ENCODE data around the gene YLPM1.

YLPM1 gene

GRCh38 chr14:74800780-74801179 is 37.7 kb downstream of the YLPM1 start:
- ChIA-PET POLR2A (no interaction called here), CTCF (interaction anchor here (0.7 to 1.4 kb wide), 3 partner anchors 16 to 188 kb away, joined by 3 to 4 read pairs (median 4); no protein-coding TSS in a partner anchor)
- TF ChIP-seq PKNOX1 (IDR thresholded peaks at IDR 0.05), result no peak
- no peak for TF ChIP-seq L3MBTL2 (conservative IDR thresholded peaks at IDR 0.05)
- TF ChIP-seq ZNF384 (IDR thresholded peaks at IDR 0.05), result no peak
- TF ChIP-seq FOXK2 (IDR thresholded peaks at IDR 0.05), result no peak
- TF ChIP-seq ARNT (IDR thresholded peaks at IDR 0.05), result no peak
- no peak for TF ChIP-seq SP1 (IDR thresholded peaks at IDR 0.05)
- no peak for TF ChIP-seq NFRKB (IDR thresholded peaks at IDR 0.05)
- no peak for TF ChIP-seq TARDBP (IDR thresholded peaks at IDR 0.05)
- DNase-seq (ENCODE audit: extremely low spot score), result no peak

- CTCF ChIA-PET, result no interaction called here
- TF ChIP-seq NFRKB (IDR thresholded peaks at IDR 0.05) (no peak), ELF4 (IDR thresholded peaks at IDR 0.05) (no peak), BHLHE40 (IDR thresholded peaks at IDR 0.05; ENCODE audit: borderline replicate concordance) (no peak), TARDBP (IDR thresholded peaks at IDR 0.05) (no peak), HDGF (IDR thresholded peaks at IDR 0.05; ENCODE audit: borderline replicate concordance) (no peak)
- POLR2A ChIA-PET, result no interaction called here
- no peak for DNase-seq (ENCODE audit: extremely low spot score)
Measured at GRCh38 chr14:74801396-74801795, 38.3 kb downstream of the YLPM1 start.

GRCh38 chr14:74804219-74804825 is 41.2 kb downstream of the YLPM1 start:
- POLR2A ChIA-PET, result interaction anchor here (1.6 kb wide), 1 partner anchor 41 kb away, joined by 4 read pairs; the partner anchor contains the start of gene YLPM1
- TF ChIP-seq FOXM1 (IDR thresholded peaks at IDR 0.05; ENCODE audit: borderline replicate concordance) (no peak), L3MBTL2 (conservative IDR thresholded peaks at IDR 0.05) (no peak), CTBP1 (IDR thresholded peaks at IDR 0.05; ENCODE audit: borderline replicate concordance) (no peak)
- CTCF ChIA-PET, result interaction anchor here (0.9 kb wide), 1 partner anchor 12 kb away, joined by 3 read pairs; no protein-coding TSS in a partner anchor
- no peak for DNase-seq (ENCODE audit: extremely low spot score)

GRCh38 chr14:74807853-74808545 is 44.9 kb downstream of the YLPM1 start:
- POLR2A ChIA-PET, result no interaction called here
- no peak for TF ChIP-seq LEF1 (IDR thresholded peaks at IDR 0.05; ENCODE audit: borderline replicate concordance)
- no peak for TF ChIP-seq TARDBP (IDR thresholded peaks at IDR 0.05)
- TF ChIP-seq BHLHE40 (IDR thresholded peaks at IDR 0.05; ENCODE audit: borderline replicate concordance), result no peak
- TF ChIP-seq SUZ12 (IDR thresholded peaks at IDR 0.05), result no peak
- no peak for TF ChIP-seq FOXM1 (IDR thresholded peaks at IDR 0.05; ENCODE audit: borderline replicate concordance)
- no peak for TF ChIP-seq HDGF (IDR thresholded peaks at IDR 0.05; ENCODE audit: borderline replicate concordance)
- TF ChIP-seq ZNF384 (IDR thresholded peaks at IDR 0.05), result no peak
- no peak for TF ChIP-seq L3MBTL2 (conservative IDR thresholded peaks at IDR 0.05)
- TF ChIP-seq ELF4 (IDR thresholded peaks at IDR 0.05), result no peak
- no peak for TF ChIP-seq NFRKB (IDR thresholded peaks at IDR 0.05)
- no peak for TF ChIP-seq PKNOX1 (IDR thresholded peaks at IDR 0.05)
- no peak for TF ChIP-seq CTBP1 (IDR thresholded peaks at IDR 0.05; ENCODE audit: borderline replicate concordance)
- no peak for TF ChIP-seq FOXA1 (IDR thresholded peaks at IDR 0.05)
- DNase-seq (ENCODE audit: extremely low spot score), result no peak
- CTCF ChIA-PET, result no interaction called here

- DNase-seq (ENCODE audit: extremely low spot score), result no peak
- POLR2A ChIA-PET, result no interaction called here
- CTCF ChIA-PET, result no interaction called here
- TF ChIP-seq HDGF (IDR thresholded peaks at IDR 0.05; ENCODE audit: borderline replicate concordance) (no peak), NFRKB (IDR thresholded peaks at IDR 0.05) (no peak), ZNF384 (IDR thresholded peaks at IDR 0.05) (no peak), BHLHE40 (IDR thresholded peaks at IDR 0.05; ENCODE audit: borderline replicate concordance) (no peak), L3MBTL2 (conservative IDR thresholded peaks at IDR 0.05) (no peak), ARNT (IDR thresholded peaks at IDR 0.05) (no peak), FOXA1 (IDR thresholded peaks at IDR 0.05) (no peak), FOXK2 (IDR thresholded peaks at IDR 0.05) (no peak), FOXM1 (IDR thresholded peaks at IDR 0.05; ENCODE audit: borderline replicate concordance) (no peak), ELF4 (IDR thresholded peaks at IDR 0.05) (no peak)
Measured at GRCh38 chr14:74816124-74816523, 53.0 kb downstream of the YLPM1 start.

- no peak for TF ChIP-seq PKNOX1 (IDR thresholded peaks at IDR 0.05)
- TF ChIP-seq HDGF (IDR thresholded peaks at IDR 0.05; ENCODE audit: borderline replicate concordance), result no peak
- no peak for TF ChIP-seq NFRKB (IDR thresholded peaks at IDR 0.05)
- no peak for TF ChIP-seq TARDBP (IDR thresholded peaks at IDR 0.05)
- TF ChIP-seq ELF4 (IDR thresholded peaks at IDR 0.05), result no peak
- TF ChIP-seq SUZ12 (IDR thresholded peaks at IDR 0.05), result no peak
- no peak for TF ChIP-seq LEF1 (IDR thresholded peaks at IDR 0.05; ENCODE audit: borderline replicate concordance)
- no peak for TF ChIP-seq BHLHE40 (IDR thresholded peaks at IDR 0.05; ENCODE audit: borderline replicate concordance)
- no peak for TF ChIP-seq ARNT (IDR thresholded peaks at IDR 0.05)
- TF ChIP-seq L3MBTL2 (conservative IDR thresholded peaks at IDR 0.05), result no peak
- TF ChIP-seq FOXM1 (IDR thresholded peaks at IDR 0.05; ENCODE audit: borderline replicate concordance), result no peak
- DNase-seq (ENCODE audit: extremely low spot score), result no peak
- CTCF ChIA-PET, result no interaction called here
- POLR2A ChIA-PET, result no interaction called here
Measured at GRCh38 chr14:74820288-74820687, 57.2 kb downstream of the YLPM1 start.

All from HEK293T (cell line).